ENCODE data around the gene SNED1. TPM values are rescaled to one million over a fixed set of nuclear protein-coding genes. Genes with fewer than 3 reads are reported as not detected.

The SNED1 gene
- total RNA-seq, 4 donors from 2014 or later, result 5.6 to 31.9 (median 13.2) TPM

DNA sequence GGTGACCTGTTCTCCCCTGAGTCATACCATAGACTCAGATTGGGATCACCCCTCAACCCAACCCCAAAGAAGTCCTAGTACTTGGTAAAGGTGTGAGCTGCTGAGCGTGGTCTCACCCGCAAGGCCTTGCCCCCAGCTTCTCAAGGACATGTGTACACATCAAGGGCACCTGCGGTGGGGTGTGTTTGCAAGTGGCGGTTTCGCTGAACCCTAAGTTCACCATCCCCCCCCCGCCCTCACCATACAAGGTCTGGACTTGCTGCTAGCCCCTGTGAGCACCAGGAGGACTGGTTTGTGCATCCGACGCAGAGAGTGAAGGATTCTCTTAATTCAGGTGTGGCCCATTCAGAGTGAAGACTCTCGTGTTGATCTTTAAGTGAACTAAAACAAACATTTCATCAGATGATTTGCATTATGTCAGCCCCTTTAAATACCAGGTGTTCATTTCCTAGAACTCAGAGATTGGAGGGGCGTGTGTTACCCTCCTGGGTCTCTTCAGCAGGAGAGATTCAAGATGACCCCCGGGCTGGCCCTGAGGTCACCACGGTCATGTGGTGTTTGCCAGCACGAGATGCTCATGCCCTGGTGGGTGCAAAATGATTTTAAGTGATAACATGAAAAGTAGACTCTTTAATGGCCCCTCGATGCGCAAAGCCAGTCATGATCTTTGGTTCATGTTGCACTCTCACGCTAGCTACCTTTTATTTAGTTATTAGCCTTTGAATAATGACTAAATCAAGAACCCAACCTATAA, 75.8 kb downstream of the SNED1 start:
- no peak for TF ChIP-seq POLR2AphosphoS5 (IDR thresholded peaks at IDR 0.05)
- TF ChIP-seq, protein P1, sequence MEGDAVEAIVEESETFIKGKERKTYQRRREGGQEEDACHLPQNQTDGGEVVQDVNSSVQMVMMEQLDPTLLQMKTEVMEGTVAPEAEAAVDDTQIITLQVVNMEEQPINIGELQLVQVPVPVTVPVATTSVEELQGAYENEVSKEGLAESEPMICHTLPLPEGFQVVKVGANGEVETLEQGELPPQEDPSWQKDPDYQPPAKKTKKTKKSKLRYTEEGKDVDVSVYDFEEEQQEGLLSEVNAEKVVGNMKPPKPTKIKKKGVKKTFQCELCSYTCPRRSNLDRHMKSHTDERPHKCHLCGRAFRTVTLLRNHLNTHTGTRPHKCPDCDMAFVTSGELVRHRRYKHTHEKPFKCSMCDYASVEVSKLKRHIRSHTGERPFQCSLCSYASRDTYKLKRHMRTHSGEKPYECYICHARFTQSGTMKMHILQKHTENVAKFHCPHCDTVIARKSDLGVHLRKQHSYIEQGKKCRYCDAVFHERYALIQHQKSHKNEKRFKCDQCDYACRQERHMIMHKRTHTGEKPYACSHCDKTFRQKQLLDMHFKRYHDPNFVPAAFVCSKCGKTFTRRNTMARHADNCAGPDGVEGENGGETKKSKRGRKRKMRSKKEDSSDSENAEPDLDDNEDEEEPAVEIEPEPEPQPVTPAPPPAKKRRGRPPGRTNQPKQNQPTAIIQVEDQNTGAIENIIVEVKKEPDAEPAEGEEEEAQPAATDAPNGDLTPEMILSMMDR (IDR thresholded peaks at IDR 0.05), result no peak
- TF ChIP-seq EP300 (IDR thresholded peaks at IDR 0.05), result no peak
- TF ChIP-seq POLR2A (IDR thresholded peaks at IDR 0.05), result no peak
- WGBS, result 92% methylated on average over 12 of the region's 16 CpGs
- H3K4me1 ChIP-seq, result no peaks in the 10 kb centered on the region
- no peaks in the 10 kb centered on the region for H3K27me3 ChIP-seq
- no peak overlapping the region for H3K27ac ChIP-seq
- peaks cover 59% of the 10 kb centered on the region for H3K36me3 ChIP-seq
- DNase-seq (ENCODE audit: low spot score in 2 of 2), result no peak
- H3K9me3 ChIP-seq, result no peaks in the 10 kb centered on the region
- no peak overlapping the region for H3K4me3 ChIP-seq

DNA sequence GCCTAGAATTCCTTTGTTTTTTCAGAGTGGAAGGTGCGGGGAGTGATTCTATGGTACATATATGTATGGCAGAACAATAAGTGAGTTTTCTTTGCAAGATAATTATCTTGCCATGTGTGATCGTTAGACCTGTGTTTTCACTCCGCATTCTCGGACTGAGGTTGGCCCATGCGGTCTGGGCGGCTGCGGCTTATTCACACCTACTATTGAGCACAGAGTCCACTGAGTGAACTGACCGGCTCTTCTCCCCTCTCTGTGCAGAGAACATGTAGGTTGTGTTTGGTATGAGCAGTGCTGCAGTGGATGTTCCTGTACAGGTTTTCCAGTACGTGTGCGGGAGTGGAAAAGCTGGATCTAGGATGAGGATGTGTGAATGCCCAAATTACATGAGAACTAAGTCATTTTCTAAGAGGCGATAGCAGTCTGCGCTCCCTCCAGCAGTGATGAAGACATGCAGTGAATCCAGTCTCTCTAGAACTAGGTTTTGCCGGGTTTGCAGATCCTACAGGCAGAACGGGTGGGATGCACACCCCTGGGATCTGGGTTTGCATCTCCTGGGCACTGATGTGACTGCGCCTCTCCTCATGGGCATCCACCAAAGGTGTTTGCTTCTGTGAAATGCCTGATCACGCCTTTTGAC, 76.6 kb downstream of the SNED1 start:
- WGBS, result 95% methylated on average over 16 of the region's 16 CpGs
- Histone ChIP-seq H3K27me3 (no peaks in the 10 kb centered on the region), H3K9me3 (no peaks in the 10 kb centered on the region), H3K27ac (no peak overlapping the region), H3K4me1 (no peaks in the 10 kb centered on the region), H3K36me3 (peaks cover 51% of the 10 kb centered on the region), H3K4me3 (no peak overlapping the region)
- no peak for TF ChIP-seq EP300 (IDR thresholded peaks at IDR 0.05)
- TF ChIP-seq, protein P1 (IDR thresholded peaks at IDR 0.05), result no peak
- no peak for DNase-seq (ENCODE audit: low spot score in 2 of 2)

GRCh38 chr2:241080405-241081189, 82.2 kb downstream of the SNED1 start:
- Histone ChIP-seq H3K27ac (no peak overlapping the region), H3K4me1 (no peaks in the 10 kb centered on the region)

GRCh38 chr2:241081190-241081642, 82.8 kb downstream of the SNED1 start:
- Histone ChIP-seq H3K36me3 (peaks cover 13% of the 10 kb centered on the region), H3K4me3 (no peak overlapping the region), H3K9me3 (no peaks in the 10 kb centered on the region), H3K27ac (no peak overlapping the region), H3K27me3 (no peaks in the 10 kb centered on the region), H3K4me1 (no peaks in the 10 kb centered on the region)
- WGBS, result 71% methylated on average over 8 of the region's 9 CpGs
- no peak for DNase-seq (ENCODE audit: low spot score in 2 of 2)
- TF ChIP-seq EP300 (IDR thresholded peaks at IDR 0.05), result no peak
- no peak for TF ChIP-seq POLR2AphosphoS5 (IDR thresholded peaks at IDR 0.05)
- TF ChIP-seq, protein P1 (IDR thresholded peaks at IDR 0.05), result no peak
- no peak for TF ChIP-seq POLR2A (IDR thresholded peaks at IDR 0.05)

More at GRCh38 chr2:241080405-241081189, 82.2 kb downstream of the SNED1 start:
- no peak for DNase-seq (ENCODE audit: low spot score in 2 of 2)
- WGBS, result 78% methylated on average over 11 of the region's 18 CpGs
- H3K4me3 ChIP-seq, result no peak overlapping the region
- no peaks in the 10 kb centered on the region for H3K9me3 ChIP-seq
- H3K36me3 ChIP-seq, result peaks cover 8% of the 10 kb centered on the region
- TF ChIP-seq, protein P1 (IDR thresholded peaks at IDR 0.05), result no peak
- TF ChIP-seq EP300 (IDR thresholded peaks at IDR 0.05) (no peak), POLR2AphosphoS5 (IDR thresholded peaks at IDR 0.05) (no peak), POLR2A (IDR thresholded peaks at IDR 0.05) (no peak)
- no peaks in the 10 kb centered on the region for H3K27me3 ChIP-seq

All from suprapubic skin (tissue), 4 donors.